Stomach (tissue), 9 donors: Measurements from ENCODE around the gene CCSER1. TPM values are rescaled to one million over a fixed set of nuclear protein-coding genes. Genes with fewer than 3 reads are reported as not detected.

Source experiments
- DNase-seq, 2 donors: peaks; one replicate each; pipeline versions ENCODE4 v3.0.0 to v3.0.0-alpha.2; 2013 to 2019
- H3K27ac ChIP-seq, 5 donors: fragments of 200-600 bp in 4 of 5; sonication (generic) in 4 of 5; one replicate each; pipeline ENCODE4 v1.5.1; 2013 to 2019; ENCODE audit warnings: mild to moderate bottlenecking in 1 of 5, moderate library complexity in 1 of 5
- H3K27me3 ChIP-seq, 3 donors: fragments of 200-600 bp; sonication (generic); one replicate each; pipeline ENCODE4 v1.5.1; 2017 to 2019; ENCODE audit warnings: mixed run types in 1 of 3
- H3K36me3 ChIP-seq, 4 donors: fragments of 200-600 bp; sonication (generic); 1 replicate in 3 of 4; 2 replicates in 1 of 4; pipeline ENCODE4 v1.5.1; 2016 to 2019
- H3K4me1 ChIP-seq, 4 donors: fragments of 200-600 bp; sonication (generic); one replicate each; pipeline ENCODE4 v1.5.1; 2016 to 2019
- H3K4me3 ChIP-seq, 4 donors: fragments of 200-600 bp; sonication (generic) in 3 of 4; one replicate each; pipeline ENCODE4 v1.5.1; 2016 to 2019; ENCODE audit warnings: mild to moderate bottlenecking in 1 of 4
- H3K9me3 ChIP-seq, 4 donors: fragments of 200-600 bp; sonication (generic); one replicate each; pipeline ENCODE4 v1.5.1; 2016 to 2019
- CTCF ChIP-seq, 7 experiments: fragments of 450-650 bp in 4 of 7; fragments of 200-600 bp in 3 of 7; sonication (generic) in 3 of 7; IDR thresholded peaks; one replicate each; pipeline ENCODE4 v1.5.1; 2016 to 2019; ENCODE audit warnings: antibody characterized with exemption in 7 of 7, control low read depth in 2 of 7, mild to moderate bottlenecking in 1 of 7
- EP300 ChIP-seq: sonication (generic); formaldehyde crosslinking; IDR thresholded peaks from one replicate; pipeline ENCODE4 v1.6.1; 2017; ENCODE audit warnings: antibody characterized with exemption
- POLR2A ChIP-seq, 4 donors: fragments of 450-650 bp; IDR thresholded peaks; one replicate each; pipeline ENCODE4 v1.6.1; 2016; ENCODE audit warnings: antibody characterized with exemption in 4 of 4, control low read depth in 2 of 4, mild to moderate bottlenecking in 1 of 4, moderate library complexity in 1 of 4
- POLR2AphosphoS5 ChIP-seq, 3 donors: sonication (generic); formaldehyde crosslinking; IDR thresholded peaks; one replicate each; pipeline ENCODE4 v1.6.1; 2016; ENCODE audit warnings: antibody characterized with exemption in 3 of 3
- WGBS, 5 donors: extraction: QIAGEN DNeasy Blood & Tissue Kit in 3 of 5; methylation state at CpG; one replicate each; pipeline versions ENCODE4 v1.1.5 to v1.1.7; 2013 to 2018; 5-methylcytosine and 5-hydroxymethylcytosine counted together
- intact Hi-C: fragments of 100-400 bp; cut with DNase I; formaldehyde crosslinking; loops from one replicate; pipeline ENCODE4 v1.15.1; 2023; ENCODE audit warnings: low total_unique reads
- polyA plus RNA-seq, 3 donors: library from polyadenylated mRNA; stranded (reverse); fragments of 200-250 nt; gene quantifications; one replicate each; pipeline ENCODE4 v1.2.3, GENCODE V29; 2013
- total RNA-seq, 5 donors: library from RNA; depleted of rRNA; stranded (reverse); fragments of >200 nt; gene quantifications; one replicate each; pipeline versions ENCODE4 v1.1.0 to v1.2.3, GENCODE V29; 2014 to 2016
- donor health status: healthy with polysubstance abuse.
- donor health status: Bipolar disorder and iron deficiency.
- donor health status: healthy.

The CCSER1 gene
- total and polyA plus RNA-seq, 8 donors, result 0.33 to 149 (median 15.2) TPM

- TF ChIP-seq EP300 (no peak), CTCF (IDR thresholded peaks at IDR 0.05) (no peak), POLR2AphosphoS5 (IDR thresholded peaks at IDR 0.05) (no peak), POLR2A (IDR thresholded peaks at IDR 0.05) (no peak)
Observed at GRCh38 chr4:90198086-90198847, 71.1 kb downstream of the CCSER1 start.

GRCh38 chr4:90207887-90208454, 80.8 kb downstream of the CCSER1 start:
- WGBS, 5 donors, result 76 to 88% (median 85%) methylated on average over 10 of the region's 10 CpGs

More at GRCh38 chr4:90198086-90198847, 71.1 kb downstream of the CCSER1 start:
- Histone ChIP-seq H3K27ac (no peak overlapping the region), H3K9me3 (peaks cover 0 to 2% (median 0%) of the 10 kb centered on the region in 4 donors), H3K36me3 (no peaks in the 10 kb centered on the region), H3K4me3 (no peak overlapping the region), H3K4me1 (no peaks in the 10 kb centered on the region), H3K27me3 (no peaks in the 10 kb centered on the region)
- no peak for DNase-seq
- WGBS, 5 donors, result 90 to 94% (median 92%) methylated on average over 2 of the region's 2 CpGs
- intact Hi-C loops, result no loop called here

GRCh38 chr4:90209922-90210321, 82.7 kb downstream of the CCSER1 start:
- WGBS, 5 donors, result 0 to 22% (median 12%) methylated on average over 1 of the region's 1 CpG
- Histone ChIP-seq H3K27me3 (no peaks in the 10 kb centered on the region), H3K36me3 (no peaks in the 10 kb centered on the region), H3K4me3 (no peak overlapping the region), H3K9me3 (no peaks in the 10 kb centered on the region), H3K4me1 (peaks cover 0 to 7% (median 3%) of the 10 kb centered on the region in 4 donors), H3K27ac (peak overlapping the region in 2 of 5 donors; percentile 12 to 66)
- intact Hi-C loops, result no loop called here
- peak in 1 of 2 donors; percentile 58 for DNase-seq
- TF ChIP-seq POLR2AphosphoS5 (IDR thresholded peaks at IDR 0.05) (peak in 2 of 3 donors; percentile 8 to 19), CTCF (IDR thresholded peaks at IDR 0.05) (no peak)

More at GRCh38 chr4:90207887-90208454, 80.8 kb downstream of the CCSER1 start:
- no peak overlapping the region for H3K4me3 ChIP-seq
- no peak overlapping the region for H3K27ac ChIP-seq
- TF ChIP-seq POLR2AphosphoS5 (IDR thresholded peaks at IDR 0.05), result no peak
- no peak for TF ChIP-seq EP300
- TF ChIP-seq POLR2A (IDR thresholded peaks at IDR 0.05), result no peak
- TF ChIP-seq CTCF (IDR thresholded peaks at IDR 0.05), result no peak
- no peaks in the 10 kb centered on the region for H3K27me3 ChIP-seq
- intact Hi-C loops, result no loop called here
- H3K36me3 ChIP-seq, result no peaks in the 10 kb centered on the region
- DNase-seq, result no peak
- H3K4me1 ChIP-seq, result peaks cover 0 to 7% (median 3%) of the 10 kb centered on the region in 4 donors
- peaks cover 0 to 7% (median 3%) of the 10 kb centered on the region in 4 donors for H3K9me3 ChIP-seq

GRCh38 chr4:90211174-90211573, 84.0 kb downstream of the CCSER1 start:
- 66 to 93% (median 91%) methylated on average over 1 of the region's 1 CpG for WGBS, 5 donors
- Histone ChIP-seq H3K27me3 (no peaks in the 10 kb centered on the region), H3K36me3 (no peaks in the 10 kb centered on the region), H3K9me3 (no peaks in the 10 kb centered on the region), H3K27ac (no peak overlapping the region), H3K4me3 (no peak overlapping the region), H3K4me1 (peaks cover 0 to 7% (median 3%) of the 10 kb centered on the region in 4 donors)
- no peak for DNase-seq
- TF ChIP-seq POLR2A (IDR thresholded peaks at IDR 0.05) (no peak), CTCF (IDR thresholded peaks at IDR 0.05) (no peak), POLR2AphosphoS5 (IDR thresholded peaks at IDR 0.05) (no peak), EP300 (no peak)
- intact Hi-C loops, result no loop called here
